Stimulated activated CD4-positive, alpha-beta T cell treated with anti-CD3 and anti-CD28 coated beads, Interleukin-1b, Interleukin-23, amount 100 ng/mL, for 24 hours (primary cell): ENCODE measurements around the gene CCDC88C.
"Not testable (repeated sequence)": the region's sequence is repeated elsewhere in the genome, so short reads cannot be mapped to it uniquely, and the experiment has no call there.

Experiments used
- DNase-seq, 4 experiments: peaks; one replicate each; pipeline ENCODE4 v3.0.0-alpha.2; 2020; ENCODE audit warnings: low read depth in 4 of 4, low spot score in 1 of 4

CCDC88C gene

DNA sequence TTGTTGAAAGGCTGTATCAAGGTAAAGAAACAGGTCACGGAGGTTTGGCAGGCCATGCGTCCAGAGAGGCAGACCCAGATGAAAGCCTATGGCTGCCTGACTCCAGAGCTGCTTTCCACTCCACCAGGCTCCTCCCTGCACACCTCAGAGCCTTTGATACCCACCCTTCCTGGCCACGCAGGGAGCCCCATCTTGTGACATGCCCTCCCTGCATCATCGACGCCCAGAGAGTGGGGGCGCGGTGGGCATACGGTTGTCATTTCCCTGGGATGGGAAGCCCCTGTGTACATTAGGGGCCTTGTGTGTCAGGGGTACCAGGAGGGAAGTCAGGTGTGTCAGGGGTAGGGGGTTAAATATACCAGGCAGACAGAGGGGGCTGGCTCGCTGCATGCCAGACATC is 142.8 kb downstream of the CCDC88C start:
- no peak for DNase-seq

DNA sequence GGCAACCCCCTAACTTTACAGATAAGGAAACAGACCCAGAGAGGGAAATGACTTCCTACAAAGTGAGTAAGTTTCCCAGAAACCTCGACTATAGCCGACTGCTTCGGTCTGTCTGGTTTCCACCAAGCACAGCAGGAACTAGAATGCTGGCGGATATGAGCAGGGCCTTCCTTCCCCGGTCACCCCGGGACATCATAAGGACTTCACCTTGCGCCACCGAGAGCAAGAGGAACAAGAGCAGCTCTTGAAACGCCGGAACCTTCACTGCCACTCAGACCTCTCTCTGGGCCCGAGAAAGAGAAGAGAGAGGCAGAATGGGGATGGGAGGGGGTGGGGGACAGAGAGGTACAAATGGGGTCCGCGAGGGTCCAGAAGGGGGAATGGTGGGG is 143.7 kb downstream of the CCDC88C start:
- DNase-seq = no peak

- DNase-seq = no peak
These were observed 144.2 kb downstream of the CCDC88C start for GRCh38 chr14:91273273-91273884.

DNA sequence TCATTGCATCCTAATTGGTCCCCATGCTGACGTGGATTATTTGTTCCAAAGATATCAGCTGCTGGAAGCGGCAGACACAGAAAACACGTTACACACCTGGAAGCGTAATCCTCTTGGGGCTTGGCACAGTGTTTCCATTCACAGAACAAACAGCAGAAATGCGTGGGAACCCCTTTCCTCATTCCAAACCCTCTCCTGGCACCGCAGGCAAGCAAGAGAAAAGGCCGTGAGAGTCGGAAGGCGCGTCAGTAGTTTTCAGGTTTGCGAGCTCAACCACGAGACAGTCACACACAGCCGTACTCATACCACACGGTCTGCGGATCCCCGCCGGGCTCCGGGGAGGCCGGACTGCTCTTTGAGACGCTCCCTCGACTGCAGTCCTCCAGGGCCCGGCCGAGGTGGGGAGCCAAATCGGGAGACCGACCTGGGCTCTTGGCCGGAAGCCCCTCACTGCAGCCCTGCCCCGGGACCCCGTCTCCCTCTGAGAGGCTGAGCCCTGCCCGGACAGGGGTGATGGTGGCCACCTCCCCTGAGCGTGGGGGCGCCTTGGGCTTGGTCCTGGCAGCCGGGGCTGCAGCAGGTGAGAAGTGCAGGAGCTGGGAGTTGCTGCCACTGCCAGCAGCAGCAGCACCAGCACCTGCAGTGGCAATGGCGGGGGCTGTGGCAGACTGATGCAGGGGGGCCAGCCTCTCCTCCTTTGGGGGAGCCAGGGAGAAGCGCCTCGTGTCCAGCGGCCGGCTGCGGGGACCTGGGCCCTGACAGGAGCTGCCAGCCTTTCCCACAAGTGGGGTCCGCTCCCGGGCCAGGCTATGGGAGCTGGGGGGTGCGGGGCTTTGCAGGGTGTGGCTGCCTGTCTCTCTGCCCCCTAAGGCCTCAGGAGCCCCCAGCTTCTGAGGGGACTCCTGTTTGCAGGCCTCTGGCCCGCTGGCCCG is 145.0 kb downstream of the CCDC88C start:
- DNase-seq = no peak

- no peak for DNase-seq
These were observed 146.0 kb downstream of the CCDC88C start for GRCh38 chr14:91271639-91272038.

DNA sequence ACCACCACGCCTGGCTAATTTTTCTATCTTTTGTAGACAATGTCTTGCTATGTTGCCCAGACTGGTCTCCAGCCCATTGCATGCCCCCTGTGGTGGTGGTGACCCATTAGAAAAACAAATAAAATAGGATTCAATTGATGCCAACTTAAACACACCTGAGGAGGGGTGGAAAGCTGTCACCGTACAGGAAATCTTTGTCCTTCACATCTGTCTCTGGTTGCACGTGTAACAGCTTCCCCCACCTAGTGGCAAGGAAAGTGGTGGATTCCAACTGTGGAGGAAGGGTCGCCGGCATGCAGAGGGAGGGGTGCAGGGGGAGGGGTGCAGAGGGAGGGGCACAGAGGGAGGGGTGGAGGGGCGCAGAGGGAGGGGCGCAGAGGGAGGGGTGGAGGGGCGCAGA is 147.0 kb downstream of the CCDC88C start:
- no peak for DNase-seq

DNA sequence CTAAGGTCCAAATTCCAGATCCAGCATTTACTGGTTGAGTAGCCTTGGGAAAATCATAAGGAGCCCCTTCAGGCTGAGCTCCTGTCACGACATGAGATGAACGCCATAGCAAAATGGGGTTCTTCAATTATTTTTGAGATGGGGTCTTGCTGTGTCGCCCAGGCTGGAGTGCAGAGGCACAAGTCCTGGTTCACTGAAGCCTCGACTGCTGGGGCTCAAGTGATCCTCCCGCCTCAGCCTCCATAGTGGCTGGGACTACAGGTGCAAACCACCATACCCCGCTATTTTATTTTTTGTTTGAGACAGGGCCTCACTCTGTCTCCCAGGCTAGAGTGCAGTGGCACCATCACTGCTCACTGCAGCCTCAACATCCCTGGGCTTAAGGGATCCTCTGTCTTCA is 147.4 kb downstream of the CCDC88C start:
- DNase-seq = no peak

DNA sequence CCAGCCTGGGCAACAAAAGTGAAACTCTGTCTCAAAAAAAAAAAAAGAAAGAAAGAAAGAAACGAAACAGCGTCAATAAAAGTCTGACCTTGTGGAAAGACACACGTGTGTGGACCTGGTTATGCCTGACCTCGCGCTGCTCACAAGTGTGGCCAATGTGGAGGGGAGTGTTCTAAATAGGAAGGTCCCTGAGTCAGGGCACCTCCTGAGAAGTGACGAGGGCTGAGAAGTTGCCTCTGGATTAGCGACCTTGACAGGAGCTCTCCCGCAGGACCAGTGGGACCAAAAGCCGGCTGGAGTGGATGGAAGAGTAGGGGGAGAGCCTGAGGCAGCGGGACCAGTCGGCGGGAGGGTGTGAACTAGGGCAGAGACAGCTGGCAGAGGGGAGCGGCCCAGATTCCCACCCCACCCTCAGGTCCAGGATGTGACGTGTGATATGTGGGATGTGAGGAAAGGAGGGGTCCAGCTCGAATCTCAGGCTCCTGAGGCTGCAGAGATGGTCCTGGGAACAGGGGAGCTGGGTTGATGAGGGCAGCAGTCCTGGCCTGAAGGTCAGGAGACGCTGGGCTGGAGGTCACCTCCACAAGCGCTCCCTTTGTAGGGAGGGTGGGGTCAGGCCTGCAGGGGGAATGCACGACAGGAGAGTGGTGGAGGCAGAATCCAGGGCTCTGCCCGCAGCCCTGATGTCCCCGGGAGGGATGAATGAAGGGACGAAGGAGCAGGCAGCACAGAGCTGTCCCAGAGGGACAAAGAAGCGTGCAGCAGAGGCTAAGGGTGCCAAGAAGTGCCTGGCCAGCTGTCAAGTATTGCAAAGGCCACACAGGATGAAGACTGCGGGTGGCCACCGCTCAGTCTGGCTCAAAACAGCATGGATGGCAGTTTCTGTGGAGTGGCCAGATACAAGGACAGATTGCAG is 148.3 kb downstream of the CCDC88C start:
- no peak for DNase-seq

- no peak for DNase-seq
These were observed 149.6 kb downstream of the CCDC88C start for GRCh38 chr14:91267965-91268437.

- not testable (repeated sequence) for DNase-seq
These were observed 151.3 kb downstream of the CCDC88C start for GRCh38 chr14:91266276-91266675.

GRCh38 chr14:91265404-91265803 is 152.2 kb downstream of the CCDC88C start:
- no peak for DNase-seq

DNA sequence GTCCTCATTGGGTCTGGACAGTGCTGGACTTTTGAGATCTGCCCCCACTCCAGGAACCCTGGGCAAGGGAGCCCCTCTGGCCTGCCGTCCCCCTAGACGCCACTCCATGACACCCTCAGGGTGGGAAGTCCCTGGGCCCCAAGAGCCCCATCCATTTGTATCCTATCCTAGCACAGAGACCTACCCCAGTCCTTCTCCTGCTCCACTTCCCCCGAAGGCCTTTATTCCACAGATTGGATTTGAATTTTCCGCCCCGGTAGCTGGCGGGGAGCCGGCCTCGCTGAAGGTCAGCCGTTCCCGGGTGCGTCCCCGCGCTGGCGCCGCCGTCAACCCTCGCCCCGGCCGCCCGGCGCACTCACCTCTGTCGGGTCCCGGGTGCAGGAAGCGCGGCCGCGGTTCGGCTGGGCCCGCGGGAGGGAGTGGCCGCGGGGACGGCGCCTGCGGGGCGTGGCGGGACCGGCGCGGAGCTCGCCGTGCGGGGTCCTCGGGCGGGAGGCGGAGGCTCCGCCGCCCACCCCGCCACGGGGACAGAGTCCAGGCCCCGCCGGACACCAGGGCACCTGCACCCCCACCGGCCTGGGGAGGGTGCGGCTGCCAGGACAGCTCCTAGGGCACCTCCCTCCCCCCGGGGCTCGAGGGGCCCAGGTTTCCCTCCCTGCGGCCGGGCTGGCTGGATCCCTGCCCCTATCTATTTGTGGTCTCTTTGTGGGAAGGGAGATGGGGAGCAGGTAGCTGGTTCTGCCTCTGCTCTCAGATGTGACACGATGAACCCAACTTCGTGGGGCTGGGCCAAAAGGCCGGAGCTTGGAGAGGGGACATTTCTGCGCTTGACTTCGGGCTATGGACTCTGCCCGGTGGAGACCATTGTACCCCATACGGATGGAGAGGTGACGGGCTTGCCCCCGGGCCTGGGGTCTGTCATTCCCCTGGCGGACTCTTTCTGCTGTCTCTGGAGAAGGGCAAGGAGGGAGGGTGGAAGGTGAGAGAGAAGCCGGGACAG is 153.2 kb downstream of the CCDC88C start:
- DNase-seq = no peak

DNA sequence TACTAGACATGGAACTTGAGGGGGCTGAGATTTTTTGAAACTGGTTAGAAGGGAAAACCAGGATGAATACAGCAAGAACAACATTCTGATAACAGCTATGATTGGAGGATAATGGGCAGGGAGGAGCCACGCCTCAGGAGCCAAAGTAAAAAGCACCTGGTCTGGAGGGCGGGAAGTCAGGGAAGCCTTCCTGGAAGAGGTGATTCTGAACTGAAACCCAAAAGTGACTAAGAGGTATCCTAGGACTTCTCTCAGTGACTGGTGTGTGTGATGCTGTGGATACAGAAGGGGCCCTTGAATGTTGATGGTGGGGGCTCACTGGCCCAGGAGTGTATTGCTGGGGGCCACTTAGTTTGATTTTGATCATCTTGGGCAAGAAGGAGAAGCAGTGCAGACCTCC is 154.3 kb downstream of the CCDC88C start:
- no peak for DNase-seq

DNA sequence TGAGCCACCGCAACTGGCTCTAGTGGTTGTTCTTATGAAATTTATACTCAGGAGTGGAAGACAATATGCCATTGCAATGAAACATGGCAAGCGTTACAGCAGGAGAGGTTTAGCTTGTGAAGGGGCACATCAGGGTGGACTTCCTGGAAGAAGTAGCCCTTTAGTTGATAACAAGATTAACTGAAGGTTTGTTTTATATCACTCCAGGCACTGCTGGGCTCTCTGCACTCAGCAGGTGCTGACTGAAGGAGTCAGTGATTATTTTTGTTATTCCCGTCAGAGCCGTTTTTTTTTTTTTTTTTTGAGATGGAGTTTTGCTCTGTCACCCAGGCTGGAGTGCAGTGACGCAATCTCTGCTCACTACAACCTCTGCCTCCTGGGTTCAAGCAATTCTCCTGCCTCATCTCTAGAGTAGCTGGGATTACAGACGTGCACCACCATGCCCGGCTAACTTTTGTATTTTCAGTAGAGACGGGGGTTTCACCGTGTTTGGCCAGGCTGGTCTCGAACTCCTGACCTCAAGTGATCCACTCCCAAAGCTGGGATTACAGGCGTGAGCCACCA is 155.6 kb downstream of the CCDC88C start:
- DNase-seq = no peak

DNA sequence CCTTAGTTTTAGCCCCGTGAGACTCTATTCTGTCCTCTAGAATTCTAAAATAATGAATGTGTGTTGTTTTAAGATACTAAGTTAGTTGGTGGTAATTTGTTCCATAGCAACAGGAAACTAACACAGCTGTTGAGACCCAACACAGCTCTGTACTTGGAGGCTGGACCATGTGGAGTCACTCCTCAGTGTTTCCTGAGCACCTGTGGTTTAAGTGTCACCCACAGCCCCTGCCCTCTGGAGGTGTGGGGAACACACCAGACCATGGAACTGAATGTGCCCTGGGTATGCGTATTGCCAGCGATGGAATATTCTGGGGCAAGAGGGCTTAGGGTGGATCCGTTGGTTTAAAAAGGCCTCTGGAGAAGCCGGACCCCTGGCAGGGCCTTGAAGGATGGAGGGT is 156.5 kb downstream of the CCDC88C start:
- no peak for DNase-seq

- no peak for DNase-seq
These were observed 158.7 kb downstream of the CCDC88C start for GRCh38 chr14:91258876-91259275.

DNA sequence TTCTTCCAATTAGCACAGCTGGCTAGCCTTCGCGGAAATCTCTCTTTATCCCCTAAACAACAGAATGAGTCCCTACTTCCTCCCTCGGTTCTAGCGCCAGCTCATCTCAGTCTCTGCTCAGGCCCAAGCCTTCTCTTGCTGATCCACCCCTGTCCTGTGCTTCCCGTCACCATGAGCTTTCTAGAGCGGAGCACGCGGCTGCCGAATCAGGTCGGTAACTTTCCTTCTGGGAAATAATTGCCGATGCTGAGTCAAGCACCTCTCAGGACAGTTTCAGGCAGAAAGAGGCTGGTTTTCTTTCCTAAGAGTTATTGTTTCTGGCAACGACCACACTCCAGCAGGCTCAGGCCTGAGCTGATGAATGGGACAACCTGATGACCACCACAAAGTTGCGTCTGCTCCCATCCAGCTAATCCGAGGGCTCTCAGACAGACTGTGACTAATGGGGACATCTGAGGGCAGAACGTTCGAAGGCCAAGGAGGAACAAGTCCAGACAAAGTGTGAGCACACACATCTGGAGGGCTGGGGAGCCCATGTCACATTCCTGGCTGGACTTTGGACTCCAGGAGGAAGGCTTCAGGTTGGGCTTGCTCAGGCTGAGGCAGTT is 159.5 kb downstream of the CCDC88C start:
- no peak for DNase-seq

DNA sequence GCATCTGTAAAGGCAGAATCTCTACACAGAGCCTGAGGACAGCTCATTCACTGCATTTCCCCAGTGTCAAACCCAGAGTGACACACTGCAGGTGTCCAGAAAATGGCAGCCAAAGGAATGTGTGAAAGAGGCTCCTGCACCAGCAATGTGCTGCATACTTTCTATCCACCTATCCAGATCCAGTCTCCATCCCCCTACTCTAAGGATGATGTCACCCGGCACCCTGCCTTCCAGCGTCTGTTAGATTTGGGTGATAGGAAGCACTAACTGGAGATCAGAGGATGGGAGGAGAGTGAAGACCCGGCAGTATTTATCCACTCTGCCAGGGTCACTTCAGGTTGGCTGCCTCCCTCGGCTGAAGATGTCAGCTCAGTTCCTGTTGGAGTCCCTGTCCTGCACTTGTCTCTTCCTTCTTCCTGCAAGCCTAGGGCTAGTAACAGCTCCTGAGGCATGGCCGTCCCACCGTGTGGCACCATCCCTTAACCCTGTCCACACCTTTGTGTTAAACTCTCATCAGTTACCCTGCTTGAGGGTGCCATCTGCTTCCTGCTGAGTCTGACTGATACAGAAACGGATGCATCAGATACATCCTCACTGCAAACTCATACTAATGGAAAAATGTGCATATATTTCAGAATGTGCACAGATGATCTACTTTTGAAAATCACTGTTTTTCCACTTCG is 160.2 kb downstream of the CCDC88C start:
- DNase-seq = no peak

DNA sequence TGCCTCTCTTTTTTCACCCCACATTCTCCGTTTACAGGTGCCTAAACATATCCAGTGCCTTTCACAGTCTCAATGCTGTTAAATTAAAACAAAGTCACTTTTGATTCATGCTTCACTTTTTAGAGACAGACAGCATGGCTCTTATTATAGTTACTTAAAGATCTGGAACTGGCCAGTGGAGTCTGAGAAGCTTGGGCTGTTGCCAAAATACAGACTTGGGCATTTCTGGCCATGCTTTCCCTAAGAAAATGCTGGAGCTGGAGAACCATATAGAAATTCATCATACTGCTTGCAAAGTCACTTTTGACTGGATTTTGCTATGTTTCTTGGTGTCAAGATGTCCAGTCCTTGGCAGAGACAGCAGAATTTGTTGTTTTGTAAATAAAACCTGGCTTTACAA is 161.0 kb downstream of the CCDC88C start:
- no peak for DNase-seq
